HepG2 (cell line): ENCODE data around the gene C5orf15. TPM values are rescaled to one million over a fixed set of nuclear protein-coding genes. Genes with fewer than 3 reads are reported as not detected.

ENCODE experiments used
- CTCF ChIP-seq: sonication (generic); formaldehyde crosslinking; IDR thresholded peaks from 2 replicates; pipeline ENCODE4 v1.5.0; 2020; ENCODE audit warnings: mild to moderate bottlenecking, missing genetic modification reagents, moderate library complexity
- GPN1 ChIP-seq: sonication (generic); formaldehyde crosslinking; IDR thresholded peaks from 2 replicates; pipeline ENCODE4 v1.5.1; 2020; ENCODE audit warnings: missing genetic modification reagents, borderline replicate concordance
- JDP2 ChIP-seq: sonication (generic); formaldehyde crosslinking; IDR thresholded peaks from 2 replicates; pipeline ENCODE4 v1.8.1; 2022; ENCODE audit warnings: missing genetic modification reagents, borderline replicate concordance
- NCOA1 ChIP-seq: sonication (generic); formaldehyde crosslinking; IDR thresholded peaks from 2 replicates; pipeline ENCODE4 v1.9.0; 2021; ENCODE audit warnings: missing genetic modification reagents
- RARA ChIP-seq: IDR thresholded peaks from 2 replicates; pipeline ENCODE4 v1.6.1; 2016; ENCODE audit warnings: missing genetic modification reagents, missing compliant biosample characterization
- SNRNP70 ChIP-seq: fragments of 200-400 bp; formaldehyde crosslinking; IDR thresholded peaks from 2 replicates; pipeline ENCODE4 v1.6.1; 2017; ENCODE audit warnings: mild to moderate bottlenecking, low read depth, low read length, moderate library complexity
- SUZ12 ChIP-seq: fragments of 150-350 bp; IDR thresholded peaks from 2 replicates; pipeline ENCODE4 v1.6.1; 2014; ENCODE audit warnings: low read depth, low read length
- TARDBP ChIP-seq: sonication (generic); formaldehyde crosslinking; IDR thresholded peaks from 2 replicates; pipeline ENCODE4 v1.8.0; 2022; ENCODE audit warnings: mild to moderate bottlenecking, missing genetic modification reagents
- TGIF2 ChIP-seq: IDR thresholded peaks from 2 replicates; pipeline ENCODE4 v1.6.1; 2016; ENCODE audit warnings: control low read depth, missing compliant biosample characterization
- TIGD3 ChIP-seq: sonication (generic); formaldehyde crosslinking; IDR thresholded peaks from 2 replicates; pipeline ENCODE4 v1.5.1; 2020; ENCODE audit warnings: mild to moderate bottlenecking, missing genetic modification reagents, borderline replicate concordance
- ZBED4 ChIP-seq: sonication (generic); formaldehyde crosslinking; IDR thresholded peaks from 2 replicates; pipeline ENCODE4 v1.4.0; 2020; ENCODE audit warnings: missing genetic modification reagents, borderline replicate concordance
- ZBTB34 ChIP-seq: sonication (generic); formaldehyde crosslinking; IDR thresholded peaks from 2 replicates; pipeline ENCODE4 v1.8.0; 2022; ENCODE audit warnings: mild to moderate bottlenecking, missing genetic modification reagents
- ZFAT ChIP-seq: sonication (generic); formaldehyde crosslinking; conservative IDR thresholded peaks from 2 replicates; pipeline ENCODE4 v1.8.1; 2023; ENCODE audit warnings: missing genetic modification reagents, inconsistent platforms
- ZNF512B ChIP-seq: sonication (generic); formaldehyde crosslinking; IDR thresholded peaks from 2 replicates; pipeline ENCODE4 v1.5.1; 2020; ENCODE audit warnings: missing genetic modification reagents, mild to moderate bottlenecking, borderline replicate concordance
- ZNF569 ChIP-seq: sonication (generic); formaldehyde crosslinking; IDR thresholded peaks from 2 replicates; pipeline ENCODE4 v1.5.0; 2020; ENCODE audit warnings: mild to moderate bottlenecking, missing genetic modification reagents, moderate library complexity, borderline replicate concordance
- ZNF570 ChIP-seq: sonication (generic); formaldehyde crosslinking; IDR thresholded peaks from 2 replicates; pipeline ENCODE4 v1.4.0; 2020; ENCODE audit warnings: mild to moderate bottlenecking, missing genetic modification reagents, borderline replicate concordance
- ZNF619 ChIP-seq: sonication (generic); formaldehyde crosslinking; IDR thresholded peaks from 2 replicates; pipeline ENCODE4 v1.4.0; 2020; ENCODE audit warnings: mild to moderate bottlenecking, missing genetic modification reagents
- ZNF775 ChIP-seq: sonication (generic); formaldehyde crosslinking; IDR thresholded peaks from 2 replicates; pipeline ENCODE4 v1.4.0; 2020; ENCODE audit warnings: missing genetic modification reagents, mild to moderate bottlenecking, moderate library complexity, borderline replicate concordance
- polyA plus RNA-seq, 8 experiments: library from polyadenylated mRNA; depleted of rRNA in 3 of 8; stranded (reverse) in 7 of 8; unstranded in 1 of 8; fragments of >200 nt; fragmentation: Illumina TruSeq in 4 of 8; extraction: Trizol in 4 of 8; gene quantifications; 2 replicates each; pipeline versions ENCODE4 v1.2.1 to v1.2.3, GENCODE V29; 2011 to 2016; ENCODE audit warnings: low read depth in 4 of 8, missing spikeins in 1 of 8, mixed read lengths in 1 of 8; ENCODE audit not compliant: insufficient read depth in 1 of 8
- total RNA-seq, 5 experiments: library from RNA; depleted of rRNA; stranded (reverse); fragments of >200 nt; fragmentation: Illumina TruSeq; extraction: Trizol; gene quantifications; 2 replicates each; pipeline ENCODE4 v1.2.3, GENCODE V29; 2016; ENCODE audit warnings: low read depth in 1 of 5

C5orf15 gene
- total and polyA plus RNA-seq, 2 of the 13 experiments (the other 11 are each of a cell fraction or from before 2014, with no cell fraction given) = 58.5 to 82.7 TPM

- TF ChIP-seq CTCF (CRISPR knock-in tag) (no peak), ZNF775 (CRISPR knock-in tag) (no peak), SNRNP70 (no peak), ZNF619 (CRISPR knock-in tag) (no peak), RARA (CRISPR knock-in tag) (peak; percentile 8; the same call in 1 of the 2 replicates), TARDBP (CRISPR knock-in tag) (no peak), ZBED4 (CRISPR knock-in tag) (no peak), ZBTB34 (CRISPR knock-in tag) (0 out of 2 replicates have a peak, but pooled peaks have one; percentile 47), NCOA1 (no peak), SUZ12 (no peak), ZNF569 (CRISPR knock-in tag) (no peak), JDP2 (no peak), ZNF512B (CRISPR knock-in tag) (no peak), TGIF2 (CRISPR knock-in tag) (no peak), TIGD3 (CRISPR knock-in tag) (no peak), ZNF570 (CRISPR knock-in tag) (no peak), ZFAT (CRISPR knock-in tag) (no peak), GPN1 (CRISPR knock-in tag) (no peak)
Measured at GRCh38 chr5:134000696-134001453, 32.5 kb upstream of the C5orf15 start (continued).
